GM23338 (cell line): Measurements from ENCODE around the gene CD83.

ENCODE experiments used
- CREB1 ChIP-seq: fragments of 250-450 bp; sonication (Bioruptor Pico); IDR thresholded peaks from 2 replicates; pipeline ENCODE4 v1.5.0; 2020; ENCODE audit warnings: low read depth, mild to moderate bottlenecking, moderate library complexity
- EZH2 ChIP-seq: fragments of 200-600 bp; sonication (generic); IDR thresholded peaks from one replicate; pipeline ENCODE4 v1.8.0; 2017; ENCODE audit warnings: antibody characterized with exemption, mild to moderate bottlenecking, low read depth; ENCODE audit not compliant: unreplicated experiment
- EZH2phosphoT487 ChIP-seq: fragments of 200-600 bp; sonication (generic); IDR thresholded peaks from one replicate; pipeline ENCODE4 v1.8.1; 2018; ENCODE audit warnings: antibody characterized with exemption; ENCODE audit not compliant: unreplicated experiment
- JUNB ChIP-seq: IDR thresholded peaks from one replicate; pipeline ENCODE4 v1.6.1; 2016; ENCODE audit warnings: antibody characterized with exemption; ENCODE audit not compliant: unreplicated experiment
- POLR2AphosphoS5 ChIP-seq: IDR thresholded peaks from 2 replicates; pipeline ENCODE4 v1.6.1; 2016; ENCODE audit warnings: antibody characterized with exemption, low read depth
- ZNF114 ChIP-seq: fragments of 250-450 bp; sonication (Bioruptor Pico); IDR thresholded peaks from 2 replicates; pipeline ENCODE4 v1.5.0; 2020; ENCODE audit warnings: mild to moderate bottlenecking, moderate library complexity
- TF ChIP-seq, protein P1 (sequence below), 2 experiments: fragments of 200-600 bp in 1 of 2; sonication (generic) in 1 of 2; conservative IDR thresholded peaks; 2 replicates each; pipeline versions ENCODE4 v1.5.1 to v1.6.1; 2016 to 2017; ENCODE audit warnings: antibody characterized with exemption in 2 of 2, low read depth in 2 of 2, mild to moderate bottlenecking in 2 of 2, moderate library complexity in 1 of 2
- TF ChIP-seq, protein P2 (sequence below): IDR thresholded peaks from one replicate; pipeline ENCODE4 v1.6.1; 2018; ENCODE audit warnings: antibody characterized with exemption; ENCODE audit not compliant: unreplicated experiment
- TF ChIP-seq, protein P3 (sequence below): IDR thresholded peaks from 2 replicates; pipeline ENCODE4 v1.6.1; 2016; ENCODE audit warnings: antibody characterized with exemption

DNA sequence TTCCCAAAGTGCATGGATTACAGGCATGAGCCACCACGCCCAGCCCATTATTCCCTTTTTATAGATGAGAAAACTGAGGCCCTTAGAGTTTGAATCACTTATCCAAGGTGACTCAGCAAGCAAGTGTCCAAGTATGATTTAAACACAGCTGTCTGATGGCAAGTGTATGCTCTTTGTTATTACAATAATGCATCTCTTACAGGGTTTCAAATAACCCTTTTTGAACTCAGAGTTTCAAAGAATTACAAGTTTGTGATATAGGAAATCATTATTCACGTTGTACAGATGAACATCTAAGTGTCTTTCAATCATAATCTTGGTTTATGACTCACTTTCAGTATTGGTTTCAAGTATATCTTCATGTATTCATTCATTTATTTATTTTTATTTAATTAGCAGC is 63.0 kb downstream of the CD83 start:
- TF ChIP-seq EZH2phosphoT487 (no peak), EZH2 (no peak), POLR2AphosphoS5 (no peak), ZNF114 (CRISPR knock-in tag) (no peak), JUNB (no peak), CREB1 (CRISPR knock-in tag) (no peak)
- TF ChIP-seq, protein P1, sequence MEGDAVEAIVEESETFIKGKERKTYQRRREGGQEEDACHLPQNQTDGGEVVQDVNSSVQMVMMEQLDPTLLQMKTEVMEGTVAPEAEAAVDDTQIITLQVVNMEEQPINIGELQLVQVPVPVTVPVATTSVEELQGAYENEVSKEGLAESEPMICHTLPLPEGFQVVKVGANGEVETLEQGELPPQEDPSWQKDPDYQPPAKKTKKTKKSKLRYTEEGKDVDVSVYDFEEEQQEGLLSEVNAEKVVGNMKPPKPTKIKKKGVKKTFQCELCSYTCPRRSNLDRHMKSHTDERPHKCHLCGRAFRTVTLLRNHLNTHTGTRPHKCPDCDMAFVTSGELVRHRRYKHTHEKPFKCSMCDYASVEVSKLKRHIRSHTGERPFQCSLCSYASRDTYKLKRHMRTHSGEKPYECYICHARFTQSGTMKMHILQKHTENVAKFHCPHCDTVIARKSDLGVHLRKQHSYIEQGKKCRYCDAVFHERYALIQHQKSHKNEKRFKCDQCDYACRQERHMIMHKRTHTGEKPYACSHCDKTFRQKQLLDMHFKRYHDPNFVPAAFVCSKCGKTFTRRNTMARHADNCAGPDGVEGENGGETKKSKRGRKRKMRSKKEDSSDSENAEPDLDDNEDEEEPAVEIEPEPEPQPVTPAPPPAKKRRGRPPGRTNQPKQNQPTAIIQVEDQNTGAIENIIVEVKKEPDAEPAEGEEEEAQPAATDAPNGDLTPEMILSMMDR (conservative IDR thresholded peaks at IDR 0.05; ENCODE audit: low read depth in 2 of 2), result no peak
- TF ChIP-seq, protein P2, sequence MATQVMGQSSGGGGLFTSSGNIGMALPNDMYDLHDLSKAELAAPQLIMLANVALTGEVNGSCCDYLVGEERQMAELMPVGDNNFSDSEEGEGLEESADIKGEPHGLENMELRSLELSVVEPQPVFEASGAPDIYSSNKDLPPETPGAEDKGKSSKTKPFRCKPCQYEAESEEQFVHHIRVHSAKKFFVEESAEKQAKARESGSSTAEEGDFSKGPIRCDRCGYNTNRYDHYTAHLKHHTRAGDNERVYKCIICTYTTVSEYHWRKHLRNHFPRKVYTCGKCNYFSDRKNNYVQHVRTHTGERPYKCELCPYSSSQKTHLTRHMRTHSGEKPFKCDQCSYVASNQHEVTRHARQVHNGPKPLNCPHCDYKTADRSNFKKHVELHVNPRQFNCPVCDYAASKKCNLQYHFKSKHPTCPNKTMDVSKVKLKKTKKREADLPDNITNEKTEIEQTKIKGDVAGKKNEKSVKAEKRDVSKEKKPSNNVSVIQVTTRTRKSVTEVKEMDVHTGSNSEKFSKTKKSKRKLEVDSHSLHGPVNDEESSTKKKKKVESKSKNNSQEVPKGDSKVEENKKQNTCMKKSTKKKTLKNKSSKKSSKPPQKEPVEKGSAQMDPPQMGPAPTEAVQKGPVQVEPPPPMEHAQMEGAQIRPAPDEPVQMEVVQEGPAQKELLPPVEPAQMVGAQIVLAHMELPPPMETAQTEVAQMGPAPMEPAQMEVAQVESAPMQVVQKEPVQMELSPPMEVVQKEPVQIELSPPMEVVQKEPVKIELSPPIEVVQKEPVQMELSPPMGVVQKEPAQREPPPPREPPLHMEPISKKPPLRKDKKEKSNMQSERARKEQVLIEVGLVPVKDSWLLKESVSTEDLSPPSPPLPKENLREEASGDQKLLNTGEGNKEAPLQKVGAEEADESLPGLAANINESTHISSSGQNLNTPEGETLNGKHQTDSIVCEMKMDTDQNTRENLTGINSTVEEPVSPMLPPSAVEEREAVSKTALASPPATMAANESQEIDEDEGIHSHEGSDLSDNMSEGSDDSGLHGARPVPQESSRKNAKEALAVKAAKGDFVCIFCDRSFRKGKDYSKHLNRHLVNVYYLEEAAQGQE, result no peak
- TF ChIP-seq, protein P3, sequence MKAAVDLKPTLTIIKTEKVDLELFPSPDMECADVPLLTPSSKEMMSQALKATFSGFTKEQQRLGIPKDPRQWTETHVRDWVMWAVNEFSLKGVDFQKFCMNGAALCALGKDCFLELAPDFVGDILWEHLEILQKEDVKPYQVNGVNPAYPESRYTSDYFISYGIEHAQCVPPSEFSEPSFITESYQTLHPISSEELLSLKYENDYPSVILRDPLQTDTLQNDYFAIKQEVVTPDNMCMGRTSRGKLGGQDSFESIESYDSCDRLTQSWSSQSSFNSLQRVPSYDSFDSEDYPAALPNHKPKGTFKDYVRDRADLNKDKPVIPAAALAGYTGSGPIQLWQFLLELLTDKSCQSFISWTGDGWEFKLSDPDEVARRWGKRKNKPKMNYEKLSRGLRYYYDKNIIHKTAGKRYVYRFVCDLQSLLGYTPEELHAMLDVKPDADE, result no peak
